Measurements from ENCODE around the gene CABP7.

DNA sequence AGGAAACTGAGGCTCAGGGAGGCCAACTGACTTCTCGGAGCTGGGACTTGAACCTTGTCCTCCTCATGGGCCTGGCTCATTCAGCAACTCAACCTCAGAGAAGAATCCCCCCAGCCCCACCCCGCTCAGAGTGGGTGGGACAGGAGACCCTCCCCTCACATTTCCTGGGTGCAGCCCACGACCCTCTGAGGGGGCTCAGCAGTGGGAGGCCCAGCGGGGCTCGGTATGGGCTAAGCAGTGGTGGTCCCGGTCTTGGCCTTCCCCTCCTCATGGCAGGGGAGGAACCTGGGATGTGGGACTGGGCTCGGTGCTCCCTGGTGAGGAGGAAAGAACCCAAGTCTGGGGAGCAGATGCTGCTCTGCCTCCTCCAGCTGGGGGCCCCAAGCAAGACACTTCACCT is 14.2 kb upstream of the CABP7 start:
- TF ChIP-seq POLR2A (IDR thresholded peaks at IDR 0.05) (no peak), CTCF (IDR thresholded peaks at IDR 0.05) (no peak), EP300 (IDR thresholded peaks at IDR 0.05) (no peak)

All from upper lobe of left lung (tissue), 4 donors.